A549 (cell line): Measurements from ENCODE around the gene EXOC5. TPM values are rescaled to one million over a fixed set of nuclear protein-coding genes. Genes with fewer than 3 reads are reported as not detected.
A peak's percentile ranks its signal among the peaks of the same experiment; 100 is the strongest.

Source experiments
- ATAC-seq, 2 experiments: fragments of 200-7000 bp in 1 of 2; fragments of >200 bp in 1 of 2; cut with Nextera tagmentation in 1 of 2; cut with Tn5 transposase in 1 of 2; 3 replicates each; pipeline versions ENCODE4 v1.8.0 to v1.9.1; 2018 to 2020; ENCODE audit warnings: mild to moderate bottlenecking in 1 of 2, moderate library complexity in 1 of 2
- CTCF ChIA-PET: fragments of 300-600 bp; sonication (Branson Sonifier 250); formaldehyde crosslinking; extraction: SDS; loops from one replicate; lab custom pipeline; 2021; ENCODE audit warnings: antibody characterized with exemption, inconsistent platforms; lab: Yijun Ruan, JAX
- POLR2A ChIA-PET: fragments of 350-600 bp; formaldehyde crosslinking; extraction: SDS; loops from one replicate; lab custom pipeline; 2021; ENCODE audit warnings: antibody characterized with exemption, inconsistent platforms; lab: Yijun Ruan, JAX
- DNase-seq, 2 experiments: peaks; one replicate each; pipeline versions ENCODE4 v3.0.0 to v3.0.0-alpha.2; 2011 to 2016; ENCODE audit warnings: low read depth in 1 of 2, low spot score in 1 of 2
- FAIRE-seq: peaks from 2 replicates; lab custom pipeline; 2011; peaks lifted over from hg19 to GRCh38; lab: Jason Lieb, UNC
- H3K27ac ChIP-seq, 2 experiments: fragments of >200 bp; sonication (Bioruptor Twin); formaldehyde crosslinking; 3 replicates each; pipeline ENCODE4 v1.5.1; 2016 to 2017
- H3K4me1 ChIP-seq: fragments of >200 bp; sonication (Bioruptor Twin); formaldehyde crosslinking; 3 replicates; pipeline ENCODE4 v1.6.1; 2016
- H3K4me2 ChIP-seq: fragments of >200 bp; sonication (Bioruptor Twin); formaldehyde crosslinking; 3 replicates; pipeline ENCODE4 v1.6.1; 2016
- H3K4me3 ChIP-seq: fragments of >200 bp; sonication (Bioruptor Twin); formaldehyde crosslinking; 3 replicates; pipeline ENCODE4 v1.5.1; 2016
- H3K9me3 ChIP-seq: fragments of >200 bp; sonication (Bioruptor Twin); formaldehyde crosslinking; 3 replicates; pipeline ENCODE4 v1.6.1; 2016
- ATOH8 ChIP-seq: fragments of 250-450 bp; sonication (Bioruptor Pico); IDR thresholded peaks from 2 replicates; pipeline ENCODE4 v1.5.0; 2020; ENCODE audit warnings: low read depth, mild to moderate bottlenecking, moderate library complexity
- CBX2 ChIP-seq: fragments of 200-600 bp; sonication (generic); IDR thresholded peaks from 2 replicates; pipeline ENCODE4 v1.6.1; 2016; ENCODE audit warnings: low read depth, mild to moderate bottlenecking, borderline replicate concordance
- CBX8 ChIP-seq: fragments of 200-600 bp; sonication (generic); IDR thresholded peaks from 2 replicates; pipeline ENCODE4 v1.6.1; 2016
- CEBPB ChIP-seq, 2 experiments: fragments of >200 bp in 1 of 2; sonication (Bioruptor Twin) in 1 of 2; formaldehyde crosslinking in 1 of 2; IDR thresholded peaks; 2 replicates each; pipeline ENCODE4 v1.6.1; 2012 to 2016
- CHD2 ChIP-seq: fragments of 150-350 bp; IDR thresholded peaks from 2 replicates; pipeline ENCODE4 v1.6.1; 2014; ENCODE audit warnings: low read length; ENCODE audit not compliant: partially characterized antibody
- CHD4 ChIP-seq: fragments of 200-600 bp; sonication (generic); IDR thresholded peaks from 2 replicates; pipeline ENCODE4 v1.6.1; 2016; ENCODE audit warnings: antibody characterized with exemption, mild to moderate bottlenecking, borderline replicate concordance
- CTCF ChIP-seq: fragments of >200 bp; sonication (Bioruptor Twin); formaldehyde crosslinking; IDR thresholded peaks from 3 replicates; pipeline ENCODE4 v1.5.1; 2016
- ESRRA ChIP-seq: fragments of 150-350 bp; IDR thresholded peaks from 2 replicates; pipeline ENCODE4 v1.6.1; 2014; ENCODE audit warnings: mild to moderate bottlenecking, low read length, borderline replicate concordance
- FOSB ChIP-seq: fragments of 250-450 bp; sonication (Bioruptor Pico); IDR thresholded peaks from 2 replicates; pipeline ENCODE4 v1.5.0; 2020; ENCODE audit warnings: mild to moderate bottlenecking, moderate library complexity
- HES2 ChIP-seq: fragments of >200 bp; sonication (Bioruptor Twin); formaldehyde crosslinking; IDR thresholded peaks from 2 replicates; pipeline ENCODE4 v1.6.1; 2016
- HOXB13 ChIP-seq: fragments of 250-450 bp; sonication (Bioruptor Pico); IDR thresholded peaks from 2 replicates; pipeline ENCODE4 v1.5.0; 2020; ENCODE audit warnings: low read depth, mild to moderate bottlenecking, moderate library complexity
- KDM1A ChIP-seq: fragments of 200-600 bp; sonication (generic); IDR thresholded peaks from 2 replicates; pipeline ENCODE4 v1.6.1; 2016; ENCODE audit warnings: low read depth, mild to moderate bottlenecking
- MAFK ChIP-seq: fragments of 450-650 bp; IDR thresholded peaks from 2 replicates; pipeline ENCODE4 v1.6.1; 2014; ENCODE audit not compliant: partially characterized antibody
- PHF8 ChIP-seq: fragments of 200-600 bp; sonication (generic); IDR thresholded peaks from 2 replicates; pipeline ENCODE4 v1.6.1; 2016; ENCODE audit warnings: low read depth, mild to moderate bottlenecking, antibody characterized with exemption, moderate library complexity, borderline replicate concordance
- POLR2AphosphoS2 ChIP-seq: conservative IDR thresholded peaks from 2 replicates; pipeline ENCODE4 v1.6.1; 2012; ENCODE audit warnings: low read length, improper control_type of control experiment, inconsistent platforms
- RAD21 ChIP-seq, 2 experiments: fragments of >200 bp in 1 of 2; sonication (Bioruptor Twin) in 1 of 2; formaldehyde crosslinking in 1 of 2; IDR thresholded peaks in 1 of 2; conservative IDR thresholded peaks in 1 of 2; 2 replicates in 1 of 2; 3 replicates in 1 of 2; pipeline ENCODE4 v1.6.1; 2012 to 2018; ENCODE audit warnings: inconsistent platforms in 1 of 2
- REST ChIP-seq: fragments of 200-600 bp; sonication (generic); IDR thresholded peaks from 2 replicates; pipeline ENCODE4 v1.6.1; 2016; ENCODE audit warnings: antibody characterized with exemption, mild to moderate bottlenecking, moderate library complexity
- SMC3 ChIP-seq: fragments of >200 bp; sonication (Bioruptor Twin); formaldehyde crosslinking; IDR thresholded peaks from 3 replicates; pipeline ENCODE4 v1.6.1; 2018; ENCODE audit warnings: inconsistent platforms
- TP53 ChIP-seq: fragments of 250-450 bp; sonication (Bioruptor Pico); IDR thresholded peaks from 2 replicates; pipeline ENCODE4 v1.5.0; 2021; ENCODE audit warnings: mild to moderate bottlenecking, moderate library complexity
- whole genome bisulfite sequencing: methylation state at CpG from one replicate; pipeline ENCODE4 v1.1.6; 2017; ENCODE audit errors: missing lambda C conversion rate; 5-methylcytosine and 5-hydroxymethylcytosine counted together
- polyA plus RNA-seq, 4 experiments: library from polyadenylated mRNA; depleted of rRNA in 3 of 4; stranded (reverse); fragments of >200 nt; fragmentation: RNase III in 1 of 4; extraction: RNeasy Plus Mini Kit Qiagen cat#74134 plus additional on column Dnase treatment in 1 of 4; gene quantifications; 2 replicates in 3 of 4; 3 replicates in 1 of 4; pipeline ENCODE4 v1.2.3, GENCODE V29; 2011 to 2017

Gene EXOC5
- polyA plus RNA-seq, 2 of the 4 experiments (the other 2 are of a cell fraction) = 30.4 to 64.6 TPM

- FAIRE-seq (peak; percentile 67), DNase-seq (peak; percentile 59 to 81), ATAC-seq (peak; percentile 83 to 92)
- TF ChIP-seq RAD21 (conservative IDR thresholded peaks at IDR 0.05 in 1 of 2, IDR thresholded peaks at IDR 0.05 in 1 of 2) (peak; percentile 90 to 91), TP53 (no peak), HOXB13 (no peak), CTCF (peak; percentile 91), MAFK (no peak), CBX2 (no peak), SMC3 (peak; percentile 73), PHF8 (no peak), CEBPB (IDR thresholded peaks at IDR 0.05) (peak in 1 of 2 experiments; percentile 51; a peak in 1 of 4 replicates), CHD4 (no peak), ATOH8 (CRISPR knock-in tag) (no peak)
- ChIA-PET CTCF (interaction anchor here (0.6 to 1.4 kb wide), 17 partner anchors 9 to 1804 kb away, joined by 3 to 11 read pairs (median 3); no protein-coding TSS in a partner anchor), POLR2A (no interaction called here)
- no peak overlapping the region for H3K27ac ChIP-seq
- H3K4me1 ChIP-seq = no peaks in the 10 kb centered on the region
- no peak overlapping the region for H3K4me3 ChIP-seq
- no peak overlapping the region for H3K4me2 ChIP-seq
- WGBS = 1% methylated on average over 3 of the region's 3 CpGs
- no peaks in the 10 kb centered on the region for H3K9me3 ChIP-seq
These were observed 48.6 kb upstream of the EXOC5 start for GRCh38 chr14:57317248-57317833.

- Histone ChIP-seq H3K4me3 (no peak overlapping the region), H3K4me2 (no peak overlapping the region), H3K27ac (no peak overlapping the region), H3K9me3 (no peaks in the 10 kb centered on the region), H3K4me1 (no peaks in the 10 kb centered on the region)
- ATAC-seq (no peak), DNase-seq (no peak), FAIRE-seq (no peak)
- TF ChIP-seq CHD2 (no peak), FOSB (CRISPR knock-in tag) (no peak), REST (no peak), HES2 (no peak), KDM1A (no peak), POLR2AphosphoS2 (no peak), CBX8 (no peak), ESRRA (no peak), SMC3 (no peak), CTCF (no peak)
- POLR2A ChIA-PET = no interaction called here
- WGBS = 58% methylated on average over 7 of the region's 7 CpGs
- CTCF ChIA-PET = interaction anchor here (0.9 to 1.5 kb wide), 4 partner anchors 58 to 824 kb away, joined by 3 to 5 read pairs (median 4); no protein-coding TSS in a partner anchor
These were observed 45.8 kb upstream of the EXOC5 start for GRCh38 chr14:57314396-57315089.
